GM19351 (cell line): ENCODE measurements around the gene PDE6B.
A peak's percentile ranks its signal among the peaks of the same experiment; 100 is the strongest.

Source experiments
- ATAC-seq: cut with Tn5 transposase; IDR thresholded peaks from one replicate; pipeline ENCODE4 v1.9.1; 2021; ENCODE audit warnings: mild to moderate bottlenecking, moderate library complexity; ENCODE audit not compliant: unreplicated experiment

The PDE6B gene

GRCh38 chr4:655464-656151 lies 30.2 kb downstream of the PDE6B start:
- no peak for ATAC-seq

GRCh38 chr4:656436-657337 lies 31.3 kb downstream of the PDE6B start:
- ATAC-seq = no peak

- ATAC-seq = no peak
Observed at GRCh38 chr4:657338-657833, 32.0 kb downstream of the PDE6B start.

- ATAC-seq = no peak
Observed at GRCh38 chr4:657834-658667, 32.7 kb downstream of the PDE6B start.

- ATAC-seq = no peak
Observed at GRCh38 chr4:658681-659667, 33.6 kb downstream of the PDE6B start.

GRCh38 chr4:659851-660250 lies 34.5 kb downstream of the PDE6B start:
- ATAC-seq = no peak

GRCh38 chr4:660401-660800 lies 35.0 kb downstream of the PDE6B start:
- no peak for ATAC-seq

- no peak for ATAC-seq
Observed at GRCh38 chr4:661231-661630, 35.9 kb downstream of the PDE6B start.

GRCh38 chr4:661881-662761 lies 36.7 kb downstream of the PDE6B start:
- no peak for ATAC-seq

- no peak for ATAC-seq
Observed at GRCh38 chr4:663046-663437, 37.7 kb downstream of the PDE6B start.

- ATAC-seq = peak; percentile 64
Observed at GRCh38 chr4:663438-664428, 38.4 kb downstream of the PDE6B start.

- ATAC-seq = no peak
Observed at GRCh38 chr4:664713-665231, 39.4 kb downstream of the PDE6B start.

- ATAC-seq = no peak
Observed at GRCh38 chr4:665381-665750, 40.0 kb downstream of the PDE6B start.

GRCh38 chr4:665751-666435 lies 40.5 kb downstream of the PDE6B start:
- ATAC-seq = no peak

GRCh38 chr4:666436-666810 lies 41.0 kb downstream of the PDE6B start:
- no peak for ATAC-seq

GRCh38 chr4:666822-667544 lies 41.6 kb downstream of the PDE6B start:
- ATAC-seq = no peak
